Measurements from ENCODE around the gene STAT6.
"Not testable (repeated sequence)": the region's sequence is repeated elsewhere in the genome, so short reads cannot be mapped to it uniquely, and the experiment has no call there.

Gene STAT6

DNA sequence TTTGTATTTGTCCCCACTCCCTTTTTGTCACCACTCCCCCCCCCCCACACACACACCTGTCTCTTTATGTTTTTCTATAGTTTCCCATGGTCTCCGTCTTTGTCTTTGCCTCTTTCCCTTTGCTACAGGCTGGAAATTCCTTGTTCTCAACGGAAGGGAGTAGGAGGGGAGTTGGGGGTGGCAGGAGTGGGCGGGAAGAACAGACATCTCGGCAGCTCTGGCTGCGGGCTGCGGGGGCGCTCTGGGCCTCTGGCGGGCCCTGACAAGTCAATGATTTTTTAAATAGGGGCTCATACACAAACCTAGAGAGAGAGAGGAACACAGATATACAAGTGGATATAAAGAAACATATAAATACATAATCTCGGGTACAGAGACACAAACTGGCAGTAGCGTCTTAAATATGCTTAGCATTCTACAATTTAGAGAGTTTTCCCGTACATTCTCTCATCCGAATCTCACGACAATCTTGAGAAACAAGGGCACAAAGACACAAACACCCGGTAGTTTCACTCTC is 24.6 kb downstream of the STAT6 start:
- DNase-seq: no peak

DNA sequence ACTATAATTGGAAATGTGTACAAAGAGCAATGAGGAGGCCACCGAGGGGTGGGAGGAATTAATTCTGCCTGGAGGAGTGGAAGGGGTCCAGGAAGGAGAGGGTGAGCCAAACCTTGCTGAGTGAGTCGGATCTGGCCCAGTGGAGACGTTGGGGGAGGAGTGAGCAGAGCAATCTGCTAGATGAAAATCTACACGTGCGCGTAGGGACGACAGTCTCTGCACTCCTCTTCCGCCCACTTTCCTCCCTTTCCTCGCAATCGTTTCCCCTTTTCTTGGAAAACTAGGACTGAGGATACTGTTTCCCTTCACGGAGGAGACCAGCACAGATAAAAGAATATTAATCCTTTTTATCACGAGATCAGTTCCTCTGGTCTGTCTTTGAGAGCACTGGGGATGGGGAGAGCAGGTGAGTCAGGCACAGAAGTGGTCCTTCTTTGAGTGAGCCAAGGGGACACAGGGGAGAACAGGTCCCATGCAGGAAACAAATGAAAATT is 25.1 kb downstream of the STAT6 start:
- no peak for DNase-seq

DNA sequence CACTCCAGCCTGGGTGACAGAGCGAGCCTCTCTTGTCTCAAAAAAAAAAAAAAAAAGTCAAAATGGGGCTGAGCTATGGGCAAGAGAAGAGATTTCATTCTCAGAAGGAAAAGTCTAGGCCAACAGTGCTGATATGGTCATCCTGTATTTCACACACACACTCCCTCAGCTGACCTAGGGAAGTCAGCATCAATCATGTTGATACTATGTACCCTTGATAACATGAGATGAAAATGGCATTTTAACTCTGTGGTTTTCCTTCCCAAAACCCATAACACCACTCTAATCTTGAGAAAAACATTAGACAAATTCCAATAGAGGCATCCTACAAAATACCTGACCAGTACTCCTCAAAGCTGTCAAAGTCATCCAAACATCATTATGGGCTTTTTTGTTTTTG is 30.3 kb downstream of the STAT6 start:
- no peak for DNase-seq

DNA sequence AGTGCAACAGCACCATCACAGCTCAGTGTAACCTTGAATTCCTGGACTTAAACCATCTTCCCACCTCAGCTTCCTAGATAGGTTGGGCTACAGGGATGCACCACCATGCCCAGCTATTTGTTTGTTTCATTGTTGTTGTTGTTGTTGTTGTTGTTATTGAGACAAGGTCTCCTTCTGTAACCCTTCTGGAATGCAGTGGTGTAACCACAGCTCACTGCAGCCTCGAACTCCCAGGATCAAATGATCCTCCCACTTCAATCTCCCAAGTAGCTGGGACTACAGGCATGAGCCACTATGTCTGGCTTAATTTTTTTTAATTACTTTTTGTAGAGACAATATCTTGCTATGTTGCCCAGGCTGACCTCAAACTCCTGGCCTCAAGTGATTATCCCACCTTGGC is 31.3 kb downstream of the STAT6 start:
- no peak for DNase-seq

GRCh38 chr12:57078519-57079404 is 32.4 kb downstream of the STAT6 start, which contains the start of gene NEMP1:
Gene NEMP1, minus strand, starts transcription at chr12:57078791. Its CDS starts 46 bp downstream, at chr12:57078745.
- peak; percentile 99 for DNase-seq

DNA sequence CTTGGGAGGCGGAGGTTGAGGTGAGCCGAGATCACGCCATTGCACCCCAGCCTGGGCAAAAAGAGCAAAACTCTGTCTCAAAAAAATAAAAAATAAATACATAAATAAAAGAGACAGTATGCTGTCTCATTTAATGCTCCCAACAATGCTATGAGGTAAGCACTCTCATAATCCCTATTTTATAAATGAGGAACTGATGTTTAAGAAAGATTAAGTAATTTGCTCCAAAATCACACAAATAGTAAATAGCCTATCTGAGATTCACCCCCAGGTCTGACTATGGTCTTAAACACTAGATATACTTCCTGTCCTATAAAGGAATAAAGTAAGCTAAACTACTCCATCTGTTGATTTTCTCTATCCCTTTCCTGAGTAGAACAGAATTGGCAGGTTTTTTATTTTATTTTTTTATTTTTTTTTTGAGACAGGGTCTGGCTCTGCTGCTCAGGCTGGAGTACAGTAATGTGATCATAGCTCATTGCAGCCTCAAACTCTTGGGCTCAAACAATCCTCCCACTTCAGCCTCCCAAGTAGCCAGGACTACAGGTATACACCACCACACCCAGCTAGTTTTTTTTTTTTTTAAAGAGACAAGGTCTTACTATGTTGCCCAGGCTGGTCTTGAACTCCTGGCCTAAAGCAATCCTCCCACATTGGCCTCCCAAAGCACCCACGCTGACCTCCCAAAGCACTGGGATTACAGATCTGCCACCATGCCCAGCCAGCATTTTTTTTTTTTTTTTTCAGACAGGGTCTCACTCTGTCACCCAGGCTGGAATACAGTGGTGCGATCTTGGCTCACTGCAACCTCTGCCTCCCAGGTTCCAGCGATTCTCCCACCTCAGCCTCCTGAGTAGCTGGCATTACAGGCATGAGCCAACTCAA is 37.4 kb downstream of the STAT6 start:
- not testable (repeated sequence) for DNase-seq

DNA sequence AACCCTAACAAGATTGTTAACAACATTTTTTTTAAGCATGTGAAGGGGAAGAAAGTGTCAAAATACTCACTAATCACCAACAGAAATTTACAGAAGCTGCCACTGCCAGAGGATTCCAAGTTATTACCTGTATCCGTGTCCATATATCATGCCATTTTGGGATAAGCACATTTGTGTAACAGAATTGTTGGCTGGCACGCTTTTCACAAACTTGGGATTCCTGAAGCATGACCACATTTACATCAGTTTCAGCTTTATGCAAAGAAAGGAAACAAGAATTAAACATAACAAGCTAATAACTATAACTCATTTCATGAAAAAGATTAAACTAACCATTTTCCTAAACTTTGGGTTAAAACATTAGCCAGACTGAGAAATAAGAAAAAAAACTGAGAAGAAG is 38.5 kb downstream of the STAT6 start:
- no peak for DNase-seq

- DNase-seq: peak; percentile 26 to 67
These were observed 41.6 kb downstream of the STAT6 start for GRCh38 chr12:57069523-57069922.

DNA sequence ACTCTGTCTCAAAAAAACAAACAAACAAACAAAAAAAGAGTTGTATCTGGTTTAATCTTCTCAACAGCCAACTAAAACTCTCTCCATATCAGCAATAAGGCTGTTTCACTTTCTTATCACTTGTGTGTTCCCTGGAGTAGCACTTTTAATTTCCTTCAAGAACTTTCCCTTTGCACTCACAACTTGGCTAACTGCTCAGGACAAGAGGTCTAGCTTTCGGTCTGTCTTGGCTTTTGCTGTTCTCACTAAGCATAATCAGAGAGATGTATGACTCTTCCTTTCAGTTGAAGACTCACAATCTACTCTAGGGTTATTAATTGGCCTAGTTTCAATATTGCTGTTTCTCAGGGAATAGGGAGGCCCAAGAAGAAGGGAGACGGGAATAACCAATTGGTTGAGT is 44.9 kb downstream of the STAT6 start:
- no peak for DNase-seq

- no peak for DNase-seq
These were observed 47.0 kb downstream of the STAT6 start for GRCh38 chr12:57063991-57064685.

DNA sequence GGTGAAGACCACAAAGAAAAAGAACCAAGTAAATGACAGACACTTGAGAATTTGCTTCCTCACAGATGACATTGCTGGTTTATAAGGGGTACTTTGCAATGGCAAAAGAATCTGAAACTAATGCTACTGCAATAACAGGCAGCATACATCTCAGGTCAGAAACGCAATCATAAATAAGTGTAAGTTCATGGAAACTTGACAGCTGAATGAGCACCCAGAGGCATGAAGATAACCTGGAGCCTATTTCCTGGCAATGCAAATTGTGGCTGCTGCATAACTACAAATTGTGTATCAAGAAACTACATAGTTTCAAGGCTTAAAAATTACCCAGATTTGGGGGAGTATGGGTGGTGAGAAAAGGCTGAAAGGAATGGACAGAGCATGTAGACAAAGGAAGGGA is 52.7 kb downstream of the STAT6 start:
- DNase-seq: no peak

DNA sequence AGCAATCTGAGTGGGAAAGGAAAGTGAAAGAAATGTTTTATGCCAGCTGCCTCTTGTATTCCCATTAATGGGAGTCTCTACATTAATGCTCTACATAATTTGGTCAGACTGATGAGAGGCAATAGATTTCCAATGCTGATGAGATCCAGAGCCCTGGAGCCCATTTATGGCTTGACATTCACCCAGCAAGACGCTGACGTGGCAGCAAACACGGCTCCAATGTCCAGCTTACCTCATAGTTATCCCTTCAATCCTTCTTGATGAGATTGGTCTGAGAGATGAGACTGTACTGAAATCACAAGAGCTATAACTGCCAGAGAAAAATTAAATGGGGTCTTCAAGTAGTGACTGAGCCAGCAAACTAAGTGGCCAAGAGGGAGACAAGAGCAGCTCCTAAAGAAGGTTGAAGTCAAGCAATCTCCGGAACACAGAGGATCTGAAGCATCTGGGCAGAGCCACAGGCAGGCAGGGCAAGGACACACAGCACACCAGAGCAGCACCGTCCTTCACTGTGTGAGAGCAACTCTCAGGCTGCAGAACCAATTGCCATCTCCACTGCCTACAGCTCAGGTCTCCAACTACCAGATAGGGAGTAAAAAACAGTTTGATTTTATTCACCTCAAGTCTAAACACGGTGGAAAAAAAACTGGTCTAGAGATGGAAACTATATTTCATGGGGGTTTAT is 54.0 kb downstream of the STAT6 start:
- no peak for DNase-seq

DNA sequence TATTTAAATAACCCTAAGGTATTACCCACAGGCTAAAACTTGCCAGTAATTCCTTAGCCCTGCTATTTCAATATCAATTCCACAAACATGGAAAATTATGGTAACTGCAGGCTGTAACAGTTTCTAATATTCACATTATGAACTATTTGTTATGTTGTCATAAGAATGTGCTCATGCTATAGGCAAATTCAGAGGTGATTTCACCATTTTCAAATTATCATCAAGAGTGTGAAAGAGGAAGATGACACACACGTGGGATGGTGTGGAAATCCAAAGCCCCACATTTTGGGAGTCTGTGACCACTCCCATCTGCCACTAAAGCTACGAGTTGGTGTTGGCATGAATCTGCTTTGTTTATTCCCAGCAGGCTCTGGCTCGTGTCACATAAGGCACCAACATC is 55.3 kb downstream of the STAT6 start:
- no peak for DNase-seq

- not testable (repeated sequence) for DNase-seq
These were observed 57.3 kb downstream of the STAT6 start for GRCh38 chr12:57053901-57054300.

DNA sequence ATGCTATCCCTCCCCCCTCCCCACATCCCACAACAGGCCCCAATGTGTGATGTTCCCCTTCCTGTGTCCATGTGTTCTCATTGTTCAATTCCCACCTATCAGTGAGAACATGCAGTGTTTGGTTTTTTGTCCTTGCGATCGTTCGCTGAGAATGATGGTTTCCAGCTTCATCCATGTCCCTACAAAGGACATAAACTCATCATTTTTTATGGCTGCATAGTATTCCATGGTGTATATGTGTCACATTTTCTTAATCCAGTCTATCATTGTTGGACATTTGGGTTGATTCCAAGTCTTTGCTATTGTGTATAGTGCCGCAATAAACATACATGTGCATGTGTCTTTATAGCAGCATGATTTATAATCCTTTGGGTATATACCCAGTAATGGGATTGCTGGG is 58.0 kb downstream of the STAT6 start:
- DNase-seq: not testable (repeated sequence)

DNA sequence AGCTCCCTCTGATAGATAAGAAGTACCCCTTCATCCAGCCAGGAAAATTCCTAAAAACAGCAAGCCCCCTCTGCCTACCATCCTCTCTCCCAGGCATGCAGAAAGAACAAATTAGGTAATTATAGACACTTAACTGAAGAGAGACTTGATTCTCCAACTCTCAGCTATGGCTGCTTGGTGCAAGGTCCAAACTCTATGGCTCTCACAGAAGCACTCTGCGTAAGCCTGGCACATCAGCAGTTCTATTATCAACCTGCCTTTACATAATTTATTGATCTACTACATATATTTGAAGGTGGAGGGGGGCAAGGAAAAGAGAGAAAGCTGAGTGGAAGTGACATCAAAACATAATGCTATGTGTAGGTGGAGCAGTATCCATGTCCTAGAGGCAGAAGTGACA is 60.2 kb downstream of the STAT6 start:
- DNase-seq: no peak

DNA sequence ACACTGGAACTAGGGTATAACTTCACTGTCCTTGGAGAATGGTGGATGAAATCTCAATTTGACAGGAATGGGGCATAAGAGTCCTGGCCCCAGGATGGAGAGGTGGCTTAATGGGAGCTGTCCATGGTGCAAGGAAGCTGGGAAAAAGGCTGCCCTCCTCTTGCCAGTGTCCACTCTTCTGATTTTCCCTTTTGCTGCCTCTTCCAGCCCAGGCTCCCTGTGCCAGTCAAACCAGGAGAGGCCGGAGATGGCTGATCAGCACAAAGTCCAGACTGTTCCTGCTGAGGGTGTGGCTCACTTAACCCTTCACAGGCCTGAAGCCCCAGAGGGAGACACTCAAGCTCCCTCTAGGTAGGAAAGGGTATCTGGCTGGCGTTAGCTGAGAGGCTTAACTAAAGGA is 61.3 kb downstream of the STAT6 start, which contains the start of gene MYO1A:
Gene MYO1A (minus strand): TSS at position 240 of the 400 bp plus-strand sequence. CDS start 1,806 bp downstream, outside the sequence.
- DNase-seq: no peak

DNA sequence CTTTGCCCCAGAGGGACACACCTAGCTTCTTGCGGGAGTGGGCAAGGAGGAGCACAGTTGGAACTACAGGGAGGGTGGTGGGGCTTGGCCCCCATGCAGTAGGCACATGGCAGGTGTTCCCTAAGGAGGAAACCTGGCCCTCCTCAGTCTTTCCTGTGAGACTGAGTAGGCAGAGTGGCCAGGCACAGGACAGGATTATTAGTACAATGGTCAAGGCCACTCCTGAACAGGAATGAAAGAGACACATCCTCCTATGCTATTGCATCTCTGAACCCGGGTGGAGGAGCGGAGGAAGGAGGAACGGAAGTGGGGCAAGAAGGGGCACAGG is 62.1 kb downstream of the STAT6 start:
- DNase-seq: no peak

DNA sequence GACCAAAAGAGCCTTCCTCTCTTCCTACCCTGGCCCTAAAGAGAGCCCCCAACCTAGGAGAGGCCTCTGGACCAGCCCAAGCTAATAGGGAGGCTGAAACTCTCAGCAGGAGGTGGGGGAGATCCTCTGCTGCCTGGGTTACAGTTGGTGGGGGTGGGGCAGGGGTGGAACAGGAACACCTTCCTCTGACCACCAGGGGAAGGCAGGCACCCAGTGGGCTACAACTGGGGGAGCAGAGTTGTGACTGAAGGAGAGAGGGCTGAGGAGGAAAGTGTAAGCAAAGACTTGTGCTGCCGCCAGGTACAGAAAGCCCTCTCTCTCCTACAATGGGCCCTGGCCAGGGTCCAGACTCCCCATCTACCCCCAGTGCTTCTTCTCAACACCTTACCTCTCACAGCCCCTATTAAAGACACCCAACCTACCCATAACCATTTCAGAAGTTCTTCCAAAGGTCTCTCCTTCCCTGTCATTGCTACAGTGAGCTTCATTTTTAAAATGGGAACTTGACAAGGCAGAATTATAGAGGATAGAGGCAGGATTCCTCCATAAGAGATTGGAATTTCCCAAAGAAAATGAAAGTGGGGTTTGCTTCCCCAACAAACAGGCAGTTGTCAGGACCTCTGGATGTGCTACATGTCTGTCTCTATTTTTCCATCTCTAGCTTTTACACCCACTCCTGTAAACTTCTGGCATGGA is 62.6 kb downstream of the STAT6 start:
- DNase-seq: no peak

GRCh38 chr12:57047981-57048380 is 63.2 kb downstream of the STAT6 start:
- DNase-seq: no peak
